MCF 10A (cell line): Measurements from ENCODE around the gene TRIM34. TPM values are rescaled to one million over a fixed set of nuclear protein-coding genes. Genes with fewer than 3 reads are reported as not detected.
A peak's percentile ranks its signal among the peaks of the same experiment; 100 is the strongest.

Source experiments
- BruUV-seq: library from RNA; stranded (reverse); fragments of 400-500 nt; replicated peaks from 2 replicates; lab custom pipeline; 2021; lab: Mats Ljungman, UMichigan
- CTCF ChIA-PET: fragments of 300-600 bp; sonication (Branson Sonifier 250); formaldehyde crosslinking; extraction: SDS; loops from one replicate; lab custom pipeline; 2021; ENCODE audit warnings: antibody characterized with exemption, inconsistent platforms; lab: Yijun Ruan, JAX
- POLR2A ChIA-PET: fragments of 300-600, 350-650 bp; sonication (Branson Sonifier 250); formaldehyde crosslinking; extraction: SDS; loops from one replicate; lab custom pipeline; 2020; ENCODE audit warnings: antibody characterized with exemption, inconsistent platforms; lab: Yijun Ruan, JAX
- DNase-seq: peaks from one replicate; pipeline ENCODE4 v3.0.0-alpha.2; 2018; ENCODE audit not compliant: unreplicated experiment
- H3K27ac Mint-ChIP-seq: one replicate; pipeline ENCODE4 v1.8.0; 2022; ENCODE audit warnings: mild to moderate bottlenecking, low read depth, mixed read lengths; ENCODE audit not compliant: unreplicated experiment
- H3K27me3 Mint-ChIP-seq: one replicate; pipeline ENCODE4 v1.8.0; 2022; ENCODE audit warnings: mixed read lengths; ENCODE audit not compliant: insufficient read depth, unreplicated experiment
- H3K36me3 Mint-ChIP-seq: one replicate; pipeline ENCODE4 v1.8.0; 2022; ENCODE audit warnings: mild to moderate bottlenecking, moderate library complexity, mixed read lengths; ENCODE audit not compliant: insufficient read depth, unreplicated experiment
- H3K4me1 Mint-ChIP-seq: one replicate; pipeline ENCODE4 v1.8.0; 2022; ENCODE audit warnings: mixed read lengths; ENCODE audit not compliant: insufficient read depth, unreplicated experiment
- H3K4me3 Mint-ChIP-seq: one replicate; pipeline ENCODE4 v1.8.0; 2022; ENCODE audit warnings: mild to moderate bottlenecking, moderate library complexity, mixed read lengths; ENCODE audit not compliant: unreplicated experiment
- H3K9me3 Mint-ChIP-seq: one replicate; pipeline ENCODE4 v1.8.0; 2022; ENCODE audit warnings: mixed read lengths; ENCODE audit not compliant: unreplicated experiment
- CTCF ChIP-seq: fragments of 200-600 bp; IDR thresholded peaks from one replicate; pipeline ENCODE4 v1.8.0; 2022; ENCODE audit warnings: antibody characterized with exemption, mild to moderate bottlenecking; ENCODE audit not compliant: unreplicated experiment
- intact Hi-C: fragments of 100-400 bp; cut with micrococcal nuclease; formaldehyde crosslinking; loops from 2 replicates; pipeline ENCODE4 v1.14.1; 2022
- total RNA-seq: library from RNA; stranded (reverse); gene quantifications from 2 replicates; pipeline ENCODE4 v1.2.3, GENCODE V29; 2022

TRIM34 gene
- total RNA-seq, 1 experiment from 2014 or later, result 0.96 TPM

- Mint-ChIP-seq H3K9me3 (no peaks in the 10 kb centered on the region), H3K36me3 (peaks cover 13% of the 10 kb centered on the region), H3K4me3 (no peak overlapping the region), H3K4me1 (peaks cover 38% of the 10 kb centered on the region), H3K27ac (no peak overlapping the region), H3K27me3 (no peaks in the 10 kb centered on the region)
- ChIA-PET POLR2A (no interaction called here), CTCF (interaction anchor here (0.5 to 1.2 kb wide), 7 partner anchors 10 to 208 kb away, joined by 3 to 5 read pairs (median 4); no protein-coding TSS in a partner anchor)
- TF ChIP-seq CTCF, result no peak
- DNase-seq, result no peak
- intact Hi-C loops, result no loop called here
- no TSS peak for BruUV-seq
Measured at GRCh38 chr11:5688482-5688881, 63.7 kb downstream of the TRIM34 start.

GRCh38 chr11:5689551-5689983 is 64.8 kb downstream of the TRIM34 start, which contains the start of gene TRIM22:
TSS of gene TRIM22 (plus strand) at chr11:5689790. CDS start at chr11:5696233, 6,443 bp downstream.
- H3K9me3 Mint-ChIP-seq, result no peaks in the 10 kb centered on the region
- H3K27me3 Mint-ChIP-seq, result no peaks in the 10 kb centered on the region
- DNase-seq, result peak; percentile 63
- intact Hi-C loops, result no loop called here
- H3K4me1 Mint-ChIP-seq, result peaks cover 39% of the 10 kb centered on the region
- H3K36me3 Mint-ChIP-seq, result peaks cover 14% of the 10 kb centered on the region
- TF ChIP-seq CTCF, result no peak
- POLR2A ChIA-PET, result interaction anchor here (0.6 to 3.0 kb wide), 14 partner anchors 8 to 700 kb away, joined by 3 to 12 read pairs (median 6); partner anchors contain the start of genes CAVIN3, TRIM34 and TRIM6
- peak within 1 kb of the TSS; percentile 89 for H3K27ac Mint-ChIP-seq
- H3K4me3 Mint-ChIP-seq, result peak within 1 kb of the TSS; percentile 77
- BruUV-seq, result no TSS peak
- CTCF ChIA-PET, result interaction anchor here (0.8 to 1.2 kb wide), 6 partner anchors 11 to 214 kb away, joined by 3 to 5 read pairs (median 4); no protein-coding TSS in a partner anchor

- ChIA-PET POLR2A (interaction anchor here (0.7 to 3.0 kb wide), 16 partner anchors 9 to 791 kb away, joined by 3 to 12 read pairs (median 4); partner anchors contain the start of genes ARFIP2, FHIP1B, TIMM10B and TRIM34), CTCF (interaction anchor here (0.8 to 1.6 kb wide), 8 partner anchors 11 to 278 kb away, joined by 3 to 5 read pairs (median 3); no protein-coding TSS in a partner anchor)
- no peaks in the 10 kb centered on the region for H3K9me3 Mint-ChIP-seq
Measured at GRCh38 chr11:5690216-5690615, 65.4 kb downstream of the TRIM34 start.

More at GRCh38 chr11:5690216-5690615, 65.4 kb downstream of the TRIM34 start:
- no TSS peak for BruUV-seq
- peak overlapping the region; percentile 89 for H3K27ac Mint-ChIP-seq
- intact Hi-C loops, result no loop called here
- H3K4me3 Mint-ChIP-seq, result peak overlapping the region; percentile 77
- peaks cover 41% of the 10 kb centered on the region for H3K4me1 Mint-ChIP-seq
- H3K36me3 Mint-ChIP-seq, result peaks cover 14% of the 10 kb centered on the region
- no peaks in the 10 kb centered on the region for H3K27me3 Mint-ChIP-seq
- DNase-seq, result no peak
- TF ChIP-seq CTCF, result no peak
